Measurements from ENCODE around the gene RNF126. TPM values are rescaled to one million over a fixed set of nuclear protein-coding genes. Genes with fewer than 3 reads are reported as not detected.

RNF126 gene
- 63.5 and 64.1 TPM in 2 replicates for total RNA-seq

GRCh38 chr19:662962-663681 lies at the start of gene RNF126:
Gene RNF126, minus strand, starts transcription at chr19:663214. Its CDS starts 93 bp downstream, at chr19:663121.

GRCh38 chr19:708154-709143 lies 45.4 kb upstream of the RNF126 start, which contains the start of gene PALM:
Gene PALM, plus strand, starts transcription at chr19:708935. Its CDS starts 212 bp downstream, at chr19:709147.

GRCh38 chr19:695352-695949 lies 32.4 kb upstream of the RNF126 start, which contains the start of gene PRSS57:
Gene PRSS57, minus strand, starts transcription at chr19:695452. Its CDS starts 22 bp downstream, at chr19:695430.

GRCh38 chr19:676339-677105 lies 13.5 kb upstream of the RNF126 start, which contains the start of gene FSTL3:
Gene FSTL3, plus strand, starts transcription at chr19:676392. Its CDS starts 32 bp downstream, at chr19:676424.

GRCh38 chr19:639253-640160 lies 23.5 kb downstream of the RNF126 start, which contains the start of gene FGF22:
Gene FGF22, plus strand, starts transcription at chr19:639879. Its CDS starts 47 bp downstream, at chr19:639926.

GRCh38 chr19:633068-633785 lies 29.8 kb downstream of the RNF126 start, which contains the start of gene POLRMT:
Gene POLRMT, minus strand, starts transcription at chr19:633537. Its CDS starts 25 bp downstream, at chr19:633512.

Other genes with a start within 250 kb of the RNF126 start
- 0.32 and 0.54 TPM in 2 replicates for gene SHC2, start 202.2 kb downstream of the RNF126 start, total RNA-seq
- gene MADCAM1, start 166.7 kb downstream of the RNF126 start, total RNA-seq, result not detected in 2 replicates
- gene TPGS1, start 155.7 kb downstream of the RNF126 start, total RNA-seq, result 28.5 and 35.2 TPM in 2 replicates
- gene CDC34, start 131.5 kb downstream of the RNF126 start, total RNA-seq, result 65.9 and 77.4 TPM in 2 replicates
- gene GZMM, start 119.2 kb downstream of the RNF126 start, total RNA-seq, result not detected in 2 replicates
- gene BSG, start 90.6 kb downstream of the RNF126 start, total RNA-seq, result 919 and 936 TPM in 2 replicates
- gene HCN2, start 73.3 kb downstream of the RNF126 start, total RNA-seq, result 4.2 and 5.6 TPM in 2 replicates
- 14.3 and 21.5 TPM in 2 replicates for gene POLRMT, start 29.7 kb downstream of the RNF126 start, total RNA-seq
- gene FGF22, start 23.3 kb downstream of the RNF126 start, total RNA-seq, result not detected in 2 replicates
- gene FSTL3, start 13.2 kb upstream of the RNF126 start, total RNA-seq, result 59.1 and 82.9 TPM in 2 replicates
- not detected in 2 replicates for gene PRSS57, start 32.2 kb upstream of the RNF126 start, total RNA-seq
- gene PALM, start 45.7 kb upstream of the RNF126 start, total RNA-seq, result 50.1 and 56.9 TPM in 2 replicates
- not detected in 2 replicates for gene MISP, start 87.9 kb upstream of the RNF126 start, total RNA-seq
- 190 and 240 TPM in 2 replicates for gene PTBP1, start 134.2 kb upstream of the RNF126 start, total RNA-seq
- gene PLPPR3, start 158.7 kb upstream of the RNF126 start, total RNA-seq, result 0.36 and 2.1 TPM in 2 replicates
- not detected in 2 replicates for gene AZU1, start 164.6 kb upstream of the RNF126 start, total RNA-seq
- gene PRTN3, start 177.8 kb upstream of the RNF126 start, total RNA-seq, result 0.16 TPM in 1 of 2 replicates, not detected in the other
- 2.4 and 6.9 TPM in 2 replicates for gene ELANE, start 189.1 kb upstream of the RNF126 start, total RNA-seq
- 70.6 and 164 TPM in 2 replicates for gene CFD, start 196.4 kb upstream of the RNF126 start, total RNA-seq
- 25.8 and 35.2 TPM in 2 replicates for gene MED16, start 230.0 kb upstream of the RNF126 start, total RNA-seq
- not detected in 2 replicates for gene RNU6-9, start 230.3 kb upstream of the RNF126 start, total RNA-seq

Data from cardiac atrium fibroblast (primary cell).